Adipose tissue (tissue), 3 donors: ENCODE data around the gene PHEX. TPM values are rescaled to one million over a fixed set of nuclear protein-coding genes. Genes with fewer than 3 reads are reported as not detected.

Source experiments
- H3K27ac ChIP-seq: one replicate; pipeline ENCODE4 v1.5.1; 2013; ENCODE audit warnings: low read depth, low read length
- WGBS, 3 donors: extraction: QIAGEN DNeasy Blood & Tissue Kit; methylation state at CpG; one replicate each; pipeline ENCODE4 v1.1.7; 2013; 5-methylcytosine and 5-hydroxymethylcytosine counted together
- polyA plus RNA-seq, 3 donors: library from polyadenylated mRNA; stranded (reverse); fragments of 200-250 nt; gene quantifications; one replicate each; pipeline ENCODE4 v1.2.3, GENCODE V29; 2013
- donor health status: healthy with polysubstance abuse.
- donor health status: Bipolar disorder and iron deficiency.
- donor health status: healthy.

PHEX gene
- polyA plus RNA-seq, 3 donors = 0.01 to 0.03 TPM; not detected in 1

DNA sequence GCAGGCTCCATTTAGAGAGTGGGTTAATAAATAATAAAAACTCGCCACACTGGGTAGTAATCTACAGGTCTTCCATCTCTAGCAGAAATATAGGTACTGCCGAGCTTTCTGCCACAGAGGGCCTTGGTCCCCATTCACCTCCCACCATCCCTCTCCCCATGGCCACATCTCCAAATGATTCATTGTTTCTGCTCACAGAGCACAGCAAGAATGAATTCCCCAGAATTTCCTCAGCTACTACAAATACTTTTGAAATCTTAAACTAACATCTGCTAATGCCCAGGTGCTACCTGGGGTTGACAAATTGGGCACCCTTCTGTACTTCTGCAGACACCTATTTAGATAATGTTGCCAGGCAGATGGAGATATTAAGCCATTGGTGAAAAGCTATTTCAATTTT lies 5.1 kb downstream of the PHEX start:
- no peak overlapping the region for H3K27ac ChIP-seq
- 78 to 90% (median 83%) methylated on average over 2 of the region's 2 CpGs for WGBS, 3 donors

DNA sequence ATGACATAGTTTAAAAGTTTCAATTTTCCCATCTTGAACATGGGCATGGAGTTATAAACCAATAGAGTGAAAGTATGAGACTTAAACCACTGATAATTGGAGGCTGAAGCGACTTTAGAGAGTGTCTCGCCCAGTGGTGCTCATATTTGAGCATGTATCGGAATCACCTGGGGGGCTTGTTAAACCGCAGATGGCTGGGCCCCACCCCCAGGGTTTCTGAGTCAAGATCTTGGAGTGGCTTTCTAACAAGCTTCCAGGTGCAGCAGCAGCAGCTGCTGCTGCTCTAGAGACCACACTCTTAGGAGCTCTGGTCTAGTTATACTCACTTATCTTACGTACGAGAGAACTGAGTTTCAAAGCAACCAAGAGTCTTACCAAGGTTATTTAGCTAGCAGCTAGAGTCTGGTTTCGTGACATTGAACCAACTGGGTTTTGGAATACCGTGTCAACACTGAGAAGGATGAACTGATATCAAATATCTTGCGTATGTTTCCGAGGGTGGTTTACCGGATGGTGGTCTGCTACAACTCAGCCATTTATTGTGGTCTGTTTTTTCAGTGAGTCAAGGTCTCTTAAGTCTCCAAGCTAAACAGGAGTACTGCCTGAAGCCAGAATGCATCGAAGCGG lies 5.9 kb downstream of the PHEX start:
- no peak overlapping the region for H3K27ac ChIP-seq
- 87 to 92% (median 90%) methylated on average over 13 of the region's 13 CpGs for WGBS, 3 donors

- 77 to 93% (median 82%) methylated on average over 5 to 6 of the region's 6 CpGs for WGBS, 3 donors
- no peak overlapping the region for H3K27ac ChIP-seq
Observed at GRCh38 chrX:22039541-22039940, 7.4 kb downstream of the PHEX start.

- H3K27ac ChIP-seq = no peak overlapping the region
- WGBS, 3 donors = 68 to 95% (median 87%) methylated on average over 2 of the region's 2 CpGs
Observed at GRCh38 chrX:22040184-22040583, 8.1 kb downstream of the PHEX start.

GRCh38 chrX:22041907-22042530 lies 9.9 kb downstream of the PHEX start:
- 74 to 95% (median 77%) methylated on average over 11 of the region's 11 CpGs for WGBS, 3 donors
- H3K27ac ChIP-seq = no peak overlapping the region

GRCh38 chrX:22043872-22044271 lies 11.7 kb downstream of the PHEX start:
- WGBS, 3 donors = 47 to 71% (median 52%) methylated on average over 4 of the region's 4 CpGs
- H3K27ac ChIP-seq = no peak overlapping the region

GRCh38 chrX:22047468-22047867 lies 15.3 kb downstream of the PHEX start:
- H3K27ac ChIP-seq = no peak overlapping the region

GRCh38 chrX:22053481-22053880 lies 21.4 kb downstream of the PHEX start:
- no peak overlapping the region for H3K27ac ChIP-seq
- 56 to 73% (median 69%) methylated on average over 3 of the region's 3 CpGs for WGBS, 3 donors

More at GRCh38 chrX:22047468-22047867, 15.3 kb downstream of the PHEX start:
- 54 to 87% (median 82%) methylated on average over 2 of the region's 2 CpGs for WGBS, 3 donors

DNA sequence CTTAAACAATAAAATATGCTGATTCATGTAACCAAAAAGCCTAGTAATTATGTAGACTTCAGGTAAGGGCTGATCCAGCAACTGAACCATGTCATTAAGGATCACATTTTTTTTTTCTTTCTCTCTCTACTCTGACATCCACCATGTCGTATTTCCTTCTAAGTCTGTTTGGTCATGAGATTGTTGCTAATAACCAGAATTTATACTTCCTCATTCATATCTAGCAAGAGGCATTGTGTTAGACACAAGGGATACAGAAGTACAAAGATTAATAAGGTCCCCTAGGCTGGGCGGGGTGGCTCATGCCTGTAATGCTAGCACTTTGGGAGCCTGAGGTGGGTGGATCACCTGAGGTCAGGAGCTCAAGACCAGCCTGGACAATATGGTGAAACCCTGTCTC lies 24.1 kb downstream of the PHEX start:
- no peak overlapping the region for H3K27ac ChIP-seq
- 66 to 79% (median 78%) methylated on average over 2 of the region's 2 CpGs for WGBS, 3 donors

GRCh38 chrX:22057667-22058066 lies 25.5 kb downstream of the PHEX start:
- WGBS, 3 donors = 71 to 100% (median 90%) methylated on average over 2 to 3 of the region's 3 CpGs
- no peak overlapping the region for H3K27ac ChIP-seq

DNA sequence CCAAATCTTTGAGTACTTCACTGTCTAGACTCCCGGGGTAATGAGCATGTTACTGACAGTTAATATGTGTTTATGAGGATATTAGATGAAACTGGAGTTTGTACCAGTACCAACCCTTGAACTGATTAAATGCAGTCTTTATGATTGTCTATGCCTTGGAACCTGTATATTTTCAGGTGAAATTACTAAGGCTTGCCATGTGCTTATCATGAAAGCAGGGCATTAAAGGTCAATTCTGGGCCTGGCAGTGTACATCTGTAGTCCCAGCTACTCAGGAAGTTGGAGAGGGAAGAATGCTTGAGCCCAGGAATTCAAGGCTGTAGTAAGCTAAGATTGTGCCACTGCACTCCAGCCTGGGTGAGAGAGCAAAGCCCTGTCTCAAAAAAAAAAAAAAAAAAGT lies 27.6 kb downstream of the PHEX start:
- 77 to 96% (median 87%) methylated on average over 1 of the region's 1 CpG for WGBS, 3 donors
- no peak overlapping the region for H3K27ac ChIP-seq

DNA sequence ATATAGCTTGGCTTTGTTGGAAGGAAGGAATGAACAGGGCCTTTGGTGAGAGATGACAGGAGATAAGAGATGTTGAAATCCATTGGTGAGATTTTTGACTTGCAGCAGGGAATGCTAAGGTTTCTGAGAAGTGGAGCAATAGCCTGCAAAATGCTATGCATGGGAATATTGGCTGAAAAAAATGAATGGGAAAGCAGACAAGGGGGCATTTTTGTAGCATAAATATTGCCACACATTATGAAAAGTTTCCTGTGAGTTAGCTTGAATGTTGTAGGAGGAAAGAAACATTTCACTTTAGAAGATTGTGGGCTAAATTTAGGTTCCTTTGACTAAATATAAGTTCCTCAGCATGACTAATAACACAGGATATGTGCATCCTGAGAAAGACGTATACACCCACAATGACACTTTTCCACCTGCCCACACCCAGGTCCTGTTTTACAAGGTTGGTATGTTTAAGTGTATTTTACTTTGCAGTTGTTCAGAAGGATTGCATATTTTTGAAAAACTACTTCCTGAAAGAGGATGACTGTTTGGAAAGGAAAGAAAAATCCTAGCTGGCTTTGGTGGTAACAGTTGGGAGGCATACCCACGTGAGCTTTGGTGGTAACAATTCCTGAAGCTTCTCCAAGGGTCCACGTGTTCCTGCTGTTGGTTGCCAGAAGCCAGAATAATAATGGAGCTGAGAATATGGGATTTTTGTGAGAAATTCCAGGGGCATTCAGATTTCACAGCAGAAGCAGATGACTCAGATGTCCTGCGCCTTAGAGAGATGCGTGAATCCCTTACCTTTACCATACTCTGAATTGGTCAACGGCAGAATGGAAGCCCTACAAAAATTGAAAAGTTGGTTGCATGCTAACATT lies 28.5 kb downstream of the PHEX start:
- H3K27ac ChIP-seq = no peak overlapping the region
- WGBS, 3 donors = 63 to 83% (median 77%) methylated on average over 6 of the region's 6 CpGs

DNA sequence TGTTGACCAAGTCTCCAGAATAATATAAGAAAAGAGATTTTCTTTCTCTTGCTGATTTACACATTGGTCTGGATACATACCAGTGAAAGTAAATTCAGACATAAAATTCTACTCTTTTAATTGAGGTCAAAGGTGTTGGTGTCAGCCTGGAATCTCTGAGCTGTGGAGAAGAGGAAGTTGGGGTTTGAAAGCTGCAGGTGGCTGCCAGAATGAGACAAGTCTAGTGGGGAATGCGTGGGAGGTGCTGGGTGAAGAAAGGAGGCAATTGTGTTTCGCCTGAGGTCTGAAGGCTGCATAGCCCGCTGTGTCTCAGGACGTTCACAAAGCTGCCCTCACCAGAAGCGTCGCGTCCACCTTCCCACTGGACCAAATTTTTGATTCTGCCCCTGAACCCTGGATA lies 31.2 kb downstream of the PHEX start:
- H3K27ac ChIP-seq = no peak overlapping the region
- WGBS, 3 donors = 18 to 58% (median 52%) methylated on average over 7 of the region's 7 CpGs

- H3K27ac ChIP-seq = no peak overlapping the region
- WGBS, 3 donors = 88 to 94% (median 93%) methylated on average over 4 of the region's 4 CpGs
Observed at GRCh38 chrX:22069586-22069985, 37.5 kb downstream of the PHEX start.

GRCh38 chrX:22073928-22074327 lies 41.8 kb downstream of the PHEX start:
- WGBS, 3 donors = 79 to 96% (median 93%) methylated on average over 2 of the region's 2 CpGs
- no peak overlapping the region for H3K27ac ChIP-seq

GRCh38 chrX:22078117-22078516 lies 46.0 kb downstream of the PHEX start:
- H3K27ac ChIP-seq = no peak overlapping the region
- WGBS, 3 donors = 76 to 96% (median 90%) methylated on average over 2 of the region's 2 CpGs

- H3K27ac ChIP-seq = no peak overlapping the region
- 25 to 56% (median 45%) methylated on average over 7 of the region's 7 CpGs for WGBS, 3 donors
Observed at GRCh38 chrX:22081475-22082092, 49.5 kb downstream of the PHEX start.

GRCh38 chrX:22086003-22086402 lies 53.9 kb downstream of the PHEX start:
- 74 to 87% (median 76%) methylated on average over 4 of the region's 4 CpGs for WGBS, 3 donors
- no peak overlapping the region for H3K27ac ChIP-seq

- 42 to 75% (median 67%) methylated on average over 3 of the region's 3 CpGs for WGBS, 3 donors
- no peak overlapping the region for H3K27ac ChIP-seq
Observed at GRCh38 chrX:22087011-22087557, 55.0 kb downstream of the PHEX start.
